ENCODE data around the gene CAPN10. TPM values are rescaled to one million over a fixed set of nuclear protein-coding genes. Genes with fewer than 3 reads are reported as not detected.
"Not testable (repeated sequence)": the region's sequence is repeated elsewhere in the genome, so short reads cannot be mapped to it uniquely, and the experiment has no call there.

The CAPN10 gene
- total RNA-seq, 1 experiment from 2014 or later: 22.9 TPM

GRCh38 chr2:240560084-240560479 lies 26.5 kb upstream of the CAPN10 start, which contains the start of gene DUSP28:
DUSP28 (plus strand) TSS chr2:240560357; CDS start chr2:240560685, 328 bp downstream.
- H2AFZ ChIP-seq (ENCODE audit: low read length): no peak within 1 kb of the TSS
- no peaks in the 10 kb centered on the region for H4K20me1 ChIP-seq (ENCODE audit: insufficient read depth, low read depth, low read length)
- H3K36me3 ChIP-seq (ENCODE audit: insufficient read depth, low read length): peaks cover 27% of the 10 kb centered on the region
- H3K4me1 ChIP-seq (ENCODE audit: low read length): peaks cover 32% of the 10 kb centered on the region
- no peaks in the 10 kb centered on the region for H3K9me2 ChIP-seq (replicated peaks; ENCODE audit: insufficient read depth, low read length)
- peak; percentile 97 for DNase-seq
- peak within 1 kb of the TSS; percentile 83 for H3K4me3 ChIP-seq (ENCODE audit: low read length)
- H3K79me2 ChIP-seq (ENCODE audit: low read length): peaks cover 69% of the 10 kb centered on the region
- peak within 1 kb of the TSS; percentile 89 for H3K27ac ChIP-seq (ENCODE audit: low read length)
- H3K9ac ChIP-seq (ENCODE audit: low read length): peak within 1 kb of the TSS; percentile 98
- no peaks in the 10 kb centered on the region for H3K9me3 ChIP-seq (ENCODE audit: low read length)
- H3K4me2 ChIP-seq (ENCODE audit: low read depth, low read length, poor library complexity, severe bottlenecking): peak within 1 kb of the TSS; percentile 90
- H3K27me3 ChIP-seq (ENCODE audit: low read length): no peaks in the 10 kb centered on the region

- H3K9me2 ChIP-seq (replicated peaks; ENCODE audit: insufficient read depth, low read length): no peaks in the 10 kb centered on the region
- H3K79me2 ChIP-seq (ENCODE audit: low read length): peaks cover 63% of the 10 kb centered on the region
- peak overlapping the region; percentile 90 for H3K4me2 ChIP-seq (ENCODE audit: low read depth, low read length, poor library complexity, severe bottlenecking)
- peaks cover 21% of the 10 kb centered on the region for H3K36me3 ChIP-seq (ENCODE audit: insufficient read depth, low read length)
- peak overlapping the region; percentile 83 for H3K4me3 ChIP-seq (ENCODE audit: low read length)
- H3K27ac ChIP-seq (ENCODE audit: low read length): peak overlapping the region; percentile 89
- no peaks in the 10 kb centered on the region for H3K9me3 ChIP-seq (ENCODE audit: low read length)
- peak overlapping the region; percentile 98 for H3K9ac ChIP-seq (ENCODE audit: low read length)
- DNase-seq: peak; percentile 99
- no peak overlapping the region for H2AFZ ChIP-seq (ENCODE audit: low read length)
- H4K20me1 ChIP-seq (ENCODE audit: insufficient read depth, low read depth, low read length): no peaks in the 10 kb centered on the region
- H3K27me3 ChIP-seq (ENCODE audit: low read length): no peaks in the 10 kb centered on the region
- peaks cover 38% of the 10 kb centered on the region for H3K4me1 ChIP-seq (ENCODE audit: low read length)
Measured at GRCh38 chr2:240560480-240561324, 25.8 kb upstream of the CAPN10 start.

GRCh38 chr2:240561325-240561971 lies 25.1 kb upstream of the CAPN10 start:
- H2AFZ ChIP-seq (ENCODE audit: low read length): no peak overlapping the region
- no peaks in the 10 kb centered on the region for H3K27me3 ChIP-seq (ENCODE audit: low read length)
- H4K20me1 ChIP-seq (ENCODE audit: insufficient read depth, low read depth, low read length): no peaks in the 10 kb centered on the region
- H3K9me2 ChIP-seq (replicated peaks; ENCODE audit: insufficient read depth, low read length): no peaks in the 10 kb centered on the region
- H3K4me1 ChIP-seq (ENCODE audit: low read length): peaks cover 44% of the 10 kb centered on the region
- H3K4me3 ChIP-seq (ENCODE audit: low read length): peak overlapping the region; percentile 83
- peak overlapping the region; percentile 86 for H3K9ac ChIP-seq (ENCODE audit: low read length)
- peak; percentile 54 for DNase-seq
- H3K79me2 ChIP-seq (ENCODE audit: low read length): peaks cover 55% of the 10 kb centered on the region
- peak overlapping the region; percentile 90 for H3K4me2 ChIP-seq (ENCODE audit: low read depth, low read length, poor library complexity, severe bottlenecking)
- H3K27ac ChIP-seq (ENCODE audit: low read length): peak overlapping the region; percentile 89
- H3K9me3 ChIP-seq (ENCODE audit: low read length): no peaks in the 10 kb centered on the region
- peaks cover 16% of the 10 kb centered on the region for H3K36me3 ChIP-seq (ENCODE audit: insufficient read depth, low read length)

GRCh38 chr2:240563231-240563630 lies 23.3 kb upstream of the CAPN10 start:
- H3K9me2 ChIP-seq (replicated peaks; ENCODE audit: insufficient read depth, low read length); H3K27me3 ChIP-seq (ENCODE audit: low read length); DNase-seq; H3K9me3 ChIP-seq (ENCODE audit: low read length); H3K9ac ChIP-seq (ENCODE audit: low read length); H3K4me2 ChIP-seq (ENCODE audit: low read depth, low read length, poor library complexity, severe bottlenecking); H4K20me1 ChIP-seq (ENCODE audit: insufficient read depth, low read depth, low read length); H2AFZ ChIP-seq (ENCODE audit: low read length); H3K4me3 ChIP-seq (ENCODE audit: low read length); H3K27ac ChIP-seq (ENCODE audit: low read length): not testable (repeated sequence)
- Histone ChIP-seq H3K4me1 (ENCODE audit: low read length) (peaks cover 59% of the 10 kb centered on the region), H3K79me2 (ENCODE audit: low read length) (peaks cover 43% of the 10 kb centered on the region), H3K36me3 (ENCODE audit: insufficient read depth, low read length) (peaks cover 14% of the 10 kb centered on the region)

- no peak for DNase-seq
Measured at GRCh38 chr2:240563951-240564560, 22.5 kb upstream of the CAPN10 start.

GRCh38 chr2:240564561-240565332 lies 21.8 kb upstream of the CAPN10 start:
- no peak overlapping the region for H2AFZ ChIP-seq (ENCODE audit: low read length)
- no peaks in the 10 kb centered on the region for H4K20me1 ChIP-seq (ENCODE audit: insufficient read depth, low read depth, low read length)
- peaks cover 37% of the 10 kb centered on the region for H3K79me2 ChIP-seq (ENCODE audit: low read length)
- peak overlapping the region; percentile 80 for H3K4me2 ChIP-seq (ENCODE audit: low read depth, low read length, poor library complexity, severe bottlenecking)
- no peaks in the 10 kb centered on the region for H3K9me2 ChIP-seq (replicated peaks; ENCODE audit: insufficient read depth, low read length)
- H3K27me3 ChIP-seq (ENCODE audit: low read length): no peaks in the 10 kb centered on the region
- peaks cover 4% of the 10 kb centered on the region; the same call in 1 of the 2 replicates for H3K36me3 ChIP-seq (ENCODE audit: insufficient read depth, low read length)
- no peaks in the 10 kb centered on the region for H3K9me3 ChIP-seq (ENCODE audit: low read length)
- H3K9ac ChIP-seq (ENCODE audit: low read length): peak overlapping the region; percentile 84
- H3K4me3 ChIP-seq (ENCODE audit: low read length): peak overlapping the region; percentile 66
- DNase-seq: no peak
- H3K4me1 ChIP-seq (ENCODE audit: low read length): peaks cover 55% of the 10 kb centered on the region
- peak overlapping the region; percentile 81; the same call in 1 of the 2 replicates for H3K27ac ChIP-seq (ENCODE audit: low read length)

More at GRCh38 chr2:240563951-240564560, 22.5 kb upstream of the CAPN10 start:
- Histone ChIP-seq H3K27ac (ENCODE audit: low read length) (no peak overlapping the region), H3K4me1 (ENCODE audit: low read length) (peaks cover 55% of the 10 kb centered on the region), H3K27me3 (ENCODE audit: low read length) (no peaks in the 10 kb centered on the region), H3K9ac (ENCODE audit: low read length) (peak overlapping the region; percentile 84; the same call in 1 of the 2 replicates), H3K4me3 (ENCODE audit: low read length) (no peak overlapping the region), H3K9me3 (ENCODE audit: low read length) (no peaks in the 10 kb centered on the region), H3K36me3 (ENCODE audit: insufficient read depth, low read length) (peaks cover 6% of the 10 kb centered on the region), H4K20me1 (ENCODE audit: insufficient read depth, low read depth, low read length) (no peaks in the 10 kb centered on the region), H3K4me2 (ENCODE audit: low read depth, low read length, poor library complexity, severe bottlenecking) (no peak overlapping the region), H2AFZ (ENCODE audit: low read length) (no peak overlapping the region), H3K9me2 (replicated peaks; ENCODE audit: insufficient read depth, low read length) (no peaks in the 10 kb centered on the region), H3K79me2 (ENCODE audit: low read length) (peaks cover 37% of the 10 kb centered on the region)

GRCh38 chr2:240565333-240566202 lies 21.0 kb upstream of the CAPN10 start:
- 0 out of 2 replicates have a peak overlapping the region, but pooled peaks have one; percentile 1 for H2AFZ ChIP-seq (ENCODE audit: low read length)
- DNase-seq: peak; percentile 84

More at GRCh38 chr2:240565333-240566202, 21.0 kb upstream of the CAPN10 start:
- Histone ChIP-seq H3K9ac (ENCODE audit: low read length) (peak overlapping the region; percentile 84), H3K9me3 (ENCODE audit: low read length) (no peaks in the 10 kb centered on the region), H3K4me3 (ENCODE audit: low read length) (peak overlapping the region; percentile 66), H4K20me1 (ENCODE audit: insufficient read depth, low read depth, low read length) (no peaks in the 10 kb centered on the region), H3K4me1 (ENCODE audit: low read length) (peaks cover 60% of the 10 kb centered on the region), H3K27me3 (ENCODE audit: low read length) (no peaks in the 10 kb centered on the region), H3K9me2 (replicated peaks; ENCODE audit: insufficient read depth, low read length) (no peaks in the 10 kb centered on the region), H3K27ac (ENCODE audit: low read length) (peak overlapping the region; percentile 81), H3K4me2 (ENCODE audit: low read depth, low read length, poor library complexity, severe bottlenecking) (peak overlapping the region; percentile 80), H3K79me2 (ENCODE audit: low read length) (peaks cover 38% of the 10 kb centered on the region), H3K36me3 (ENCODE audit: insufficient read depth, low read length) (peaks cover 4% of the 10 kb centered on the region; the same call in 1 of the 2 replicates)

All from Karpas-422 (cell line).